GM23338 (cell line): Measurements from ENCODE around the gene PGM2.

Experiments used
- CREB1 ChIP-seq: fragments of 250-450 bp; sonication (Bioruptor Pico); IDR thresholded peaks from 2 replicates; pipeline ENCODE4 v1.5.0; 2020; ENCODE audit warnings: low read depth, mild to moderate bottlenecking, moderate library complexity
- EZH2 ChIP-seq: fragments of 200-600 bp; sonication (generic); IDR thresholded peaks from one replicate; pipeline ENCODE4 v1.8.0; 2017; ENCODE audit warnings: antibody characterized with exemption, mild to moderate bottlenecking, low read depth; ENCODE audit not compliant: unreplicated experiment
- JUNB ChIP-seq: IDR thresholded peaks from one replicate; pipeline ENCODE4 v1.6.1; 2016; ENCODE audit warnings: antibody characterized with exemption; ENCODE audit not compliant: unreplicated experiment
- NANOG ChIP-seq: IDR thresholded peaks from 2 replicates; pipeline ENCODE4 v1.6.1; 2016; ENCODE audit warnings: antibody characterized with exemption, borderline replicate concordance
- POLR2AphosphoS5 ChIP-seq: IDR thresholded peaks from 2 replicates; pipeline ENCODE4 v1.6.1; 2016; ENCODE audit warnings: antibody characterized with exemption, low read depth
- STAT1 ChIP-seq: IDR thresholded peaks from one replicate; pipeline ENCODE4 v1.6.1; 2016; ENCODE audit warnings: antibody characterized with exemption; ENCODE audit not compliant: unreplicated experiment
- ZNF114 ChIP-seq: fragments of 250-450 bp; sonication (Bioruptor Pico); IDR thresholded peaks from 2 replicates; pipeline ENCODE4 v1.5.0; 2020; ENCODE audit warnings: mild to moderate bottlenecking, moderate library complexity
- TF ChIP-seq, protein P1 (sequence below), 2 experiments: fragments of 200-600 bp in 1 of 2; sonication (generic) in 1 of 2; conservative IDR thresholded peaks; 2 replicates each; pipeline versions ENCODE4 v1.5.1 to v1.6.1; 2016 to 2017; ENCODE audit warnings: antibody characterized with exemption in 2 of 2, low read depth in 2 of 2, mild to moderate bottlenecking in 2 of 2, moderate library complexity in 1 of 2
- TF ChIP-seq, protein P2 (sequence below): IDR thresholded peaks from one replicate; pipeline ENCODE4 v1.6.1; 2018; ENCODE audit warnings: antibody characterized with exemption; ENCODE audit not compliant: unreplicated experiment

DNA sequence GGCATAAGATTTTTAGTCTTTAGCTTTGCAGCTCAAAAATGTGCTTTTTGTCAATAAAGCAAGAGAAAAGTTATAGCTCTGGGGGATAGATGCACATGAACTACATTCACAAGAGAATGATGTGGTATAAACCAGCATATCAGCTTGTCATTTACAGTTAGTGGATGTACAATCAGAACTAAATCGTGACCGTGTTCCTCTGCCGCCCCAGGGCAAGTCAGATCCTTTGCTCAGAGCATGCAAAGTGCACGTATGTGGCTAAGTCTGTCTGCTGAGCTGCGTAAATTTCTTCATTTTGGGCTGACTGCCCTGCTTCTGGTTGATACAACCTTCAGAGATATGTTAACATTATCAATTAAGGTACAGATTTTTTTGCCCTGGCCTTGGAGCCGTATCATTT lies 9.3 kb downstream of the PGM2 start:
- TF ChIP-seq EZH2 (no peak), POLR2AphosphoS5 (no peak), ZNF114 (CRISPR knock-in tag) (no peak), CREB1 (CRISPR knock-in tag) (no peak), STAT1 (no peak), JUNB (no peak), NANOG (no peak)
- TF ChIP-seq, protein P1, sequence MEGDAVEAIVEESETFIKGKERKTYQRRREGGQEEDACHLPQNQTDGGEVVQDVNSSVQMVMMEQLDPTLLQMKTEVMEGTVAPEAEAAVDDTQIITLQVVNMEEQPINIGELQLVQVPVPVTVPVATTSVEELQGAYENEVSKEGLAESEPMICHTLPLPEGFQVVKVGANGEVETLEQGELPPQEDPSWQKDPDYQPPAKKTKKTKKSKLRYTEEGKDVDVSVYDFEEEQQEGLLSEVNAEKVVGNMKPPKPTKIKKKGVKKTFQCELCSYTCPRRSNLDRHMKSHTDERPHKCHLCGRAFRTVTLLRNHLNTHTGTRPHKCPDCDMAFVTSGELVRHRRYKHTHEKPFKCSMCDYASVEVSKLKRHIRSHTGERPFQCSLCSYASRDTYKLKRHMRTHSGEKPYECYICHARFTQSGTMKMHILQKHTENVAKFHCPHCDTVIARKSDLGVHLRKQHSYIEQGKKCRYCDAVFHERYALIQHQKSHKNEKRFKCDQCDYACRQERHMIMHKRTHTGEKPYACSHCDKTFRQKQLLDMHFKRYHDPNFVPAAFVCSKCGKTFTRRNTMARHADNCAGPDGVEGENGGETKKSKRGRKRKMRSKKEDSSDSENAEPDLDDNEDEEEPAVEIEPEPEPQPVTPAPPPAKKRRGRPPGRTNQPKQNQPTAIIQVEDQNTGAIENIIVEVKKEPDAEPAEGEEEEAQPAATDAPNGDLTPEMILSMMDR (conservative IDR thresholded peaks at IDR 0.05; ENCODE audit: low read depth in 2 of 2), result no peak
- TF ChIP-seq, protein P2, sequence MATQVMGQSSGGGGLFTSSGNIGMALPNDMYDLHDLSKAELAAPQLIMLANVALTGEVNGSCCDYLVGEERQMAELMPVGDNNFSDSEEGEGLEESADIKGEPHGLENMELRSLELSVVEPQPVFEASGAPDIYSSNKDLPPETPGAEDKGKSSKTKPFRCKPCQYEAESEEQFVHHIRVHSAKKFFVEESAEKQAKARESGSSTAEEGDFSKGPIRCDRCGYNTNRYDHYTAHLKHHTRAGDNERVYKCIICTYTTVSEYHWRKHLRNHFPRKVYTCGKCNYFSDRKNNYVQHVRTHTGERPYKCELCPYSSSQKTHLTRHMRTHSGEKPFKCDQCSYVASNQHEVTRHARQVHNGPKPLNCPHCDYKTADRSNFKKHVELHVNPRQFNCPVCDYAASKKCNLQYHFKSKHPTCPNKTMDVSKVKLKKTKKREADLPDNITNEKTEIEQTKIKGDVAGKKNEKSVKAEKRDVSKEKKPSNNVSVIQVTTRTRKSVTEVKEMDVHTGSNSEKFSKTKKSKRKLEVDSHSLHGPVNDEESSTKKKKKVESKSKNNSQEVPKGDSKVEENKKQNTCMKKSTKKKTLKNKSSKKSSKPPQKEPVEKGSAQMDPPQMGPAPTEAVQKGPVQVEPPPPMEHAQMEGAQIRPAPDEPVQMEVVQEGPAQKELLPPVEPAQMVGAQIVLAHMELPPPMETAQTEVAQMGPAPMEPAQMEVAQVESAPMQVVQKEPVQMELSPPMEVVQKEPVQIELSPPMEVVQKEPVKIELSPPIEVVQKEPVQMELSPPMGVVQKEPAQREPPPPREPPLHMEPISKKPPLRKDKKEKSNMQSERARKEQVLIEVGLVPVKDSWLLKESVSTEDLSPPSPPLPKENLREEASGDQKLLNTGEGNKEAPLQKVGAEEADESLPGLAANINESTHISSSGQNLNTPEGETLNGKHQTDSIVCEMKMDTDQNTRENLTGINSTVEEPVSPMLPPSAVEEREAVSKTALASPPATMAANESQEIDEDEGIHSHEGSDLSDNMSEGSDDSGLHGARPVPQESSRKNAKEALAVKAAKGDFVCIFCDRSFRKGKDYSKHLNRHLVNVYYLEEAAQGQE, result no peak
